ENCODE measurements around the gene SUPT7L.
A peak's percentile ranks its signal among the peaks of the same experiment; 100 is the strongest.
"Not testable (repeated sequence)": the region's sequence is repeated elsewhere in the genome, so short reads cannot be mapped to it uniquely, and the experiment has no call there.

SUPT7L gene

GRCh38 chr2:27638037-27638637 lies 25.3 kb downstream of the SUPT7L start:
- H3K36me3 ChIP-seq (ENCODE audit: insufficient read depth, low read length), result peaks cover 73% of the 10 kb centered on the region
- H3K9me3 ChIP-seq (ENCODE audit: low read depth, low read length), result no peaks in the 10 kb centered on the region
- H3K9ac ChIP-seq (ENCODE audit: insufficient read length), result no peak overlapping the region
- no peak for DNase-seq (ENCODE audit: low read depth, low spot score)
- H3K27ac ChIP-seq, result no peak overlapping the region
- TF ChIP-seq EZH2 (IDR thresholded peaks at IDR 0.05), result no peak
- no peak for TF ChIP-seq POLR2AphosphoS5 (IDR thresholded peaks at IDR 0.05; ENCODE audit: borderline replicate concordance, low read depth, low read length)
- no peak for TF ChIP-seq FOXP2 (optimal IDR thresholded peaks at IDR 0.05; ENCODE audit: control extremely low read depth, extremely low read length, insufficient read depth)
- H3K4me3 ChIP-seq, result no peak overlapping the region

- H3K36me3 ChIP-seq (ENCODE audit: insufficient read depth, low read length), result peaks cover 79% of the 10 kb centered on the region
- H3K9ac ChIP-seq (ENCODE audit: insufficient read length), result no peak overlapping the region
- TF ChIP-seq POLR2AphosphoS5 (IDR thresholded peaks at IDR 0.05; ENCODE audit: borderline replicate concordance, low read depth, low read length), result no peak
- no peak for TF ChIP-seq EZH2 (IDR thresholded peaks at IDR 0.05)
- TF ChIP-seq FOXP2 (optimal IDR thresholded peaks at IDR 0.05; ENCODE audit: control extremely low read depth, extremely low read length, insufficient read depth), result no peak
- no peaks in the 10 kb centered on the region for H3K9me3 ChIP-seq (ENCODE audit: low read depth, low read length)
- no peak overlapping the region for H3K4me3 ChIP-seq
- H3K27ac ChIP-seq, result no peak overlapping the region
- no peak for DNase-seq (ENCODE audit: low read depth, low spot score)
Measured at GRCh38 chr2:27636766-27637165, 26.6 kb downstream of the SUPT7L start.

DNA sequence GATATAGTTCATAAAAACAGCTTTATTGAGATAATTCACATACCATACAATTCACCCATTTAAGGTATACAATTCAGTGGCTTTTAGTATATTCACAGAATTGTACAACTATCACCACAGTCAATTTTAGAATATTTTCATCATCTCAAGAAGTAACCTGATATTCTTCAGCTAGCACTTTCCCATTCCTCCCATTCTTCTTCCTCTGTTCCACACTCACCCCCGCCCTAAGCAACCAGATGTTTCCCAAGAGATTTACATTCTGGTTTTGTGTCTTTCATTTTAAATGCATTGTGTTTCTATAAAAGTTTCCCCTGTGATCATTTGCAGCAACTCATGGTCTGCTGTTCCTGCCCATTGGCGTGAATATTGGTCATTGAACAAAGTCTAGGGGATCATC lies 29.1 kb downstream of the SUPT7L start:
- no peak overlapping the region for H3K4me3 ChIP-seq
- TF ChIP-seq POLR2AphosphoS5 (IDR thresholded peaks at IDR 0.05; ENCODE audit: borderline replicate concordance, low read depth, low read length) (no peak), EZH2 (IDR thresholded peaks at IDR 0.05) (no peak), FOXP2 (optimal IDR thresholded peaks at IDR 0.05; ENCODE audit: control extremely low read depth, extremely low read length, insufficient read depth) (no peak)
- H3K36me3 ChIP-seq (ENCODE audit: insufficient read depth, low read length), result peaks cover 68% of the 10 kb centered on the region
- H3K9ac ChIP-seq (ENCODE audit: insufficient read length), result no peak overlapping the region
- H3K27ac ChIP-seq, result no peak overlapping the region
- no peaks in the 10 kb centered on the region for H3K9me3 ChIP-seq (ENCODE audit: low read depth, low read length)
- no peak for DNase-seq (ENCODE audit: low read depth, low spot score)

DNA sequence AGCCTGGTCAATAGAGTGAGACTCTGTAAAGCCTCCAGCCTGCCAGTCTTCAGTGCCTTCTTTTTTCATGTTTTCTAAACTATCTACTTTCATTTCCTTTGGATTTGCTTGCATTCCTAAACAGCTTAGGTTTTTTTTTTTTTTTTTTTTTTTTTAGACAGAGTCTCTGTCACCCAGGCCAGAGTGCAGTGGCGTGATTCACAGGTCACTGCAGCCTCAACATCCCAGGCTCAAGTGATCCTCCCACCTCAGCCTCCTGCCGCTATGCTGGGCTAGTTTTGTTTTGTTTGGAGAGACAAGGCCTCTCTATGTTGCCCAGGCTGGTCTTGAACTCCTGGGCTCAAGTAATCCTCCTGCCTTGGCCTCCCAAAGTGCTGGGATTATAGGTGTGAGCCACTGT lies 33.2 kb downstream of the SUPT7L start:
- not testable (repeated sequence) for H3K4me3 ChIP-seq; H3K27ac ChIP-seq; H3K9ac ChIP-seq (ENCODE audit: insufficient read length); H3K9me3 ChIP-seq (ENCODE audit: low read depth, low read length); DNase-seq (ENCODE audit: low read depth, low spot score)
- H3K36me3 ChIP-seq (ENCODE audit: insufficient read depth, low read length), result peaks cover 43% of the 10 kb centered on the region

DNA sequence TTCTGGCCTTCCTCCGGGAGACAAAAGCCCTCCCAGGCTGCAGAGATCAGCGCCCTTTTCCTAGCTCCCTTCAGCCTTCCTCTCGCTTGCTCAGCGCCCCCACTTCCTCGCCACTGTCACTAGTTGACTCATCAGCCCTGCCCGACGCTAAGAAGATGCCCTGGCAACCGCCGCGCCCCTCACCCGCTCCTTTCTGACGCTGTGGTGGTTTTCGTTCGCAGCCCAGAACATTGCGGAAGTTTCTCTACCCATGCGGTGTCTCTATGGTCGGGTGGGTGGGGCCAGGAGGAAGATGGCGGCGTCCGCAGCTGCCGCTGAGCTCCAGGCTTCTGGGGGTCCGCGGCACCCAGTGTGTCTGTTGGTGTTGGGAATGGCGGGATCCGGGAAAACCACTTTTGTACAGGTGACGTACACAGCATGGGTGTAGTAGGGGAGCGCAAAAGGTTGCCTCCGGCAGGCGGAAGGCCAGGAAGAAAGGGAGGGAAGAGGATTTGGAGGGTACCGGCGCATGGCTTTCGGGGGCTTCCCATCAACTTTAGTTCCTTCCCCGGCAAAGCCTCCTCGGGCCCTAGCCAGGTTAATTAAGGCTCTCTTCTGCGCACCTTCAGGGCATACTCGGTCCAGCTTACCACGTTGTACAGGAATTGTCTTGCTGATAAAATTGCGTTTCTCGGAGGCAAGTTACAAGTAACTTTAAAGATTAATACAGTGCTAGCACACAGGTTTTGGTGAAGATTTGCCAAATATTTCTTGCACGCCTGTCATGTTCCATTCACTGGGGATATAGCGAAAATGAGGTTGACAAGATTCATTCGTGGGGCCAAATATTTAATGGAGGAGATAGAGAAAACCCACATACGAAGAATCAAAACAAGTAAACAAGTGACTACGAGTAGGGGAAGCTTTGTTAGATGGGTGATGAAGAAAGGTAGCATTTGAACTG lies 34.4 kb downstream of the SUPT7L start, which contains the start of the genes CCDC121 and GPN1:
TSS of gene CCDC121 (minus strand) at position 246 of the 943 bp plus-strand sequence. CDS start 1,213 bp downstream, outside the sequence.
TSS of gene GPN1 (plus strand) at position 284 of the 943 bp plus-strand sequence. CDS start at position 293, 9 bp downstream.
- peak; percentile 95 for TF ChIP-seq POLR2AphosphoS5 (IDR thresholded peaks at IDR 0.05; ENCODE audit: borderline replicate concordance, low read depth, low read length)
- no peak for TF ChIP-seq EZH2 (IDR thresholded peaks at IDR 0.05)
- peak; percentile 44 for DNase-seq (ENCODE audit: low read depth, low spot score)

GRCh38 chr2:27627963-27628766 lies 35.2 kb downstream of the SUPT7L start:
- TF ChIP-seq POLR2AphosphoS5 (IDR thresholded peaks at IDR 0.05; ENCODE audit: borderline replicate concordance, low read depth, low read length), result no peak
- TF ChIP-seq FOXP2 (optimal IDR thresholded peaks at IDR 0.05; ENCODE audit: control extremely low read depth, extremely low read length, insufficient read depth), result no peak
- no peak for TF ChIP-seq EZH2 (IDR thresholded peaks at IDR 0.05)
- H3K9ac ChIP-seq (ENCODE audit: insufficient read length), result peak overlapping the region; percentile 93
- peaks cover 28% of the 10 kb centered on the region for H3K36me3 ChIP-seq (ENCODE audit: insufficient read depth, low read length)
- no peak for DNase-seq (ENCODE audit: low read depth, low spot score)
- no peaks in the 10 kb centered on the region for H3K9me3 ChIP-seq (ENCODE audit: low read depth, low read length)
- H3K4me3 ChIP-seq, result peak overlapping the region; percentile 96
- H3K27ac ChIP-seq, result no peak overlapping the region

More for the DNA sequence above, 34.4 kb downstream of the SUPT7L start, which contains the start of the genes CCDC121 and GPN1:
- H3K27ac ChIP-seq, result peak within 1 kb of the TSS; percentile 48; the same call in 1 of the 2 replicates
- peak within 1 kb of the TSS; percentile 93 for H3K9ac ChIP-seq (ENCODE audit: insufficient read length)
- H3K4me3 ChIP-seq, result peak within 1 kb of the TSS; percentile 96
- H3K36me3 ChIP-seq (ENCODE audit: insufficient read depth, low read length), result peaks cover 31% of the 10 kb centered on the region
- H3K9me3 ChIP-seq (ENCODE audit: low read depth, low read length), result no peaks in the 10 kb centered on the region

GRCh38 chr2:27626921-27627320 lies 36.5 kb downstream of the SUPT7L start:
- not testable (repeated sequence) for H3K27ac ChIP-seq; H3K4me3 ChIP-seq; H3K9ac ChIP-seq (ENCODE audit: insufficient read length); DNase-seq (ENCODE audit: low read depth, low spot score); H3K9me3 ChIP-seq (ENCODE audit: low read depth, low read length)
- peaks cover 29% of the 10 kb centered on the region for H3K36me3 ChIP-seq (ENCODE audit: insufficient read depth, low read length)

DNA sequence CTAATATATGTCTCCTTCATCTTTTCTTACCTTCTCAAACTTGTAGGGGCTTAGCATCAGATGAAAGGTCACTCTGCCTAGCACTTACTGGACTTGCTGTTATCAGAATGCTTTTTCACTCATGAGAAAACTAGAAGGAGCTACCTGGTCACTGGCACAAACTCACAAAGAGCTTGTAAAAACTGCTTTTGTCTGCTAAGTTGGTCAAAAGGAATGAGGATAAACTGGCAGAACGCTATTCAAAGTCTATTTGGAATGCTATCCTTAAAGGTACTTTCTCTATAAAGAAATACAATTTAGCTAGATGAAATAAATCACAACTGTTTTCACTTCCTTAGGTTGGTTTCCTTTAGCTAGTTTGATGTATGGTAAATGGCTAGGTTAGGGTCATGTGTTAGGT lies 37.1 kb downstream of the SUPT7L start:
- H3K9ac ChIP-seq (ENCODE audit: insufficient read length); H3K9me3 ChIP-seq (ENCODE audit: low read depth, low read length); DNase-seq (ENCODE audit: low read depth, low spot score); H3K4me3 ChIP-seq; H3K27ac ChIP-seq: not testable (repeated sequence)
- peaks cover 30% of the 10 kb centered on the region for H3K36me3 ChIP-seq (ENCODE audit: insufficient read depth, low read length)

Measured in SK-N-MC (cell line).